HG02943 (cell line): ENCODE results near the gene ARFRP1.

Experiments used
- ATAC-seq: cut with Tn5 transposase; IDR thresholded peaks from one replicate; pipeline ENCODE4 v1.9.1; 2021; ENCODE audit warnings: mild to moderate bottlenecking, low read depth, moderate library complexity; ENCODE audit not compliant: unreplicated experiment

ARFRP1 gene

GRCh38 chr20:63707558-63708300 is at the start of gene ARFRP1, which contains the start of gene ZGPAT:
Gene ARFRP1 (minus strand): TSS chr20:63707976. CDS start chr20:63707091, 885 bp downstream.
Gene ZGPAT (plus strand): TSS chr20:63708039. CDS start chr20:63708581, 542 bp downstream.
- ATAC-seq, result peak; percentile 54

GRCh38 chr20:63756648-63756991 is 48.8 kb upstream of the ARFRP1 start:
- ATAC-seq, result no peak

- no peak for ATAC-seq
Observed at GRCh38 chr20:63755933-63756647, 48.3 kb upstream of the ARFRP1 start.

GRCh38 chr20:63754008-63754407 is 46.2 kb upstream of the ARFRP1 start:
- no peak for ATAC-seq

- ATAC-seq, result no peak
Observed at GRCh38 chr20:63753381-63753780, 45.6 kb upstream of the ARFRP1 start.

GRCh38 chr20:63752411-63753101 is 44.8 kb upstream of the ARFRP1 start:
- ATAC-seq, result no peak

- ATAC-seq, result no peak
Observed at GRCh38 chr20:63751471-63752271, 43.9 kb upstream of the ARFRP1 start.

GRCh38 chr20:63750807-63751470 is 43.2 kb upstream of the ARFRP1 start:
- ATAC-seq, result no peak

- no peak for ATAC-seq
Observed at GRCh38 chr20:63749597-63750508, 42.1 kb upstream of the ARFRP1 start.

- no peak for ATAC-seq
Observed at GRCh38 chr20:63748934-63749270, 41.1 kb upstream of the ARFRP1 start.

- no peak for ATAC-seq
Observed at GRCh38 chr20:63748070-63748933, 40.5 kb upstream of the ARFRP1 start.

GRCh38 chr20:63747622-63748069 is 39.9 kb upstream of the ARFRP1 start:
- no peak for ATAC-seq

GRCh38 chr20:63746751-63747315 is 39.1 kb upstream of the ARFRP1 start:
- no peak for ATAC-seq

GRCh38 chr20:63745961-63746731 is 38.4 kb upstream of the ARFRP1 start:
- no peak for ATAC-seq

- no peak for ATAC-seq
Observed at GRCh38 chr20:63745424-63745805, 37.6 kb upstream of the ARFRP1 start.

- no peak for ATAC-seq
Observed at GRCh38 chr20:63744574-63745423, 37.0 kb upstream of the ARFRP1 start.
